Umbilical cord (tissue), 2 donors: ENCODE measurements around the gene LRTM2. TPM values are rescaled to one million over a fixed set of nuclear protein-coding genes. Genes with fewer than 3 reads are reported as not detected.

Source experiments
- DNase-seq: peaks from one replicate; pipeline ENCODE4 v3.0.0-alpha.2; 2015; ENCODE audit warnings: low spot score
- total RNA-seq: library from RNA; depleted of rRNA; stranded (reverse); fragments of >200 nt; gene quantifications from one replicate; pipeline ENCODE4 v1.2.3, GENCODE V29; 2014; ENCODE audit warnings: low replicate concordance; ENCODE audit not compliant: insufficient read depth

Gene LRTM2
- 1.2 TPM for total RNA-seq

DNA sequence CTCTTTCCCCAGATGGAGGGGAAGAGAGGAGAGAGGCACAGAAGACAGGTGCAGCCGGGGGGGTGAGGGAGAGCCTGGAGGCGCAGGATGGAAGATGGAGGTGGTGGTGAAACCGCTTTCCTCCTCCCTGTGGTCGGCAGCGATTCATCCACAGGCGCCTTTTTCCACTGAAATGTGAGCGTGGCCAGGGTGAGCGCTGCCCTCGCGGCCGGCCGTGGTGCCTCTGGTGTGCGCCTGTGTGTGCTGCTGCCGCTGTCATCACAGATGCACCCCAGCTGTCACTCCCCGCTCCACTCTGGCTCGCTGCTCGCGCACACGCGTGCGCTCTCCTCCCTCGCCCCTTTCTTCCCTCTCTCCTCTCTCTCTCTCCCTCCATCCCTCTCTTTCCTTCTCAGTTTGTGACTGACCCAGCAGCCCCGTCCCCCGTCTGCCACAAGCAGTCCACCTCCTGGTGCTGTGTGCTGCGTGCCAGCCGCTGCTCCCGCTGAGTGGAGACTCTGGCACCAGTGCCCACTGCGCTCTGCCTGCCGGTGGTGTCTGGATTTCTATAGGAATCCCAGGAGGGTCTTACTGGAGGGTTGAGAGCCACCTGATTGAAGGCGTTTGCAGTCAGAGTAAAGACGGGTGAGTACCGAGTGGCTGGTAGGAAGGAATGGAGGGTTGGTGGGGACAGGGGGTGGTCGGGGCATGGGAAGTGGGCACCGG is at the start of gene LRTM2:
Gene LRTM2, plus strand, starts transcription at position 375 of the 705 bp plus-strand sequence. CDS start 7,584 bp downstream, outside the sequence.
- DNase-seq = no peak

DNA sequence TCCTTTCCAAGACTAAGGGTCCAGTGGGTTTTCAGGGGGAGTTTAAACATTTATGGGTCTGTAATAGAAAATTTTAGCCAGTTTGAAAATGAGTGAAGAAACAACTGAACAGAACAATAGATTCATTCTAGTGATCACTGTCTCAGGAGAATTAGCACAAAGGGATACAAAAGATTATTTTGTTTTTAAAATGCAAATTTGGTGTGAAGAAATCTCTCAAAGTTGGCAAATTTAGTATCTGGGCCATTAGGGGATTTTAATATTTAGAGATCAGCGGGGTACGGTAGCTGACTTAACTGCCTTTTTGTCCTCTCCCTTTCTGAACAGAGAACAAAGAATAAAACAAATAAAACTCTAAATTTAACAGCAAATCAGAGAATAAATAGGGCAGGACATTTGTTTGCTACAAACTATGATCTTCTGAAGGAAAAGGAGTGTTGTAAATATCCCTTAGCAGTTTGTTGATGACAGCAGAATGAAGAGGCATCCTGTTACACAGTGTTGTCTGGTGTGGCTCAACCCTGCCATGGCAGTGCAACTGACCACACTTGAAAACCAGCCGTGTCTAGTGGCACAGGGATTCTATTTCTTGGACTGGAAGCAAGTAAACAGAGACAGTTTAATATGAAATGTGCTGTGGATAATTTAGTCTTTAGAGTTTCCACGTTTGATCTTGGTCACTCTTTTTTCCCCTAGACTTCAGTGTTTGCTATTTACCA is 46.3 kb upstream of the LRTM2 start:
- DNase-seq = no peak

DNA sequence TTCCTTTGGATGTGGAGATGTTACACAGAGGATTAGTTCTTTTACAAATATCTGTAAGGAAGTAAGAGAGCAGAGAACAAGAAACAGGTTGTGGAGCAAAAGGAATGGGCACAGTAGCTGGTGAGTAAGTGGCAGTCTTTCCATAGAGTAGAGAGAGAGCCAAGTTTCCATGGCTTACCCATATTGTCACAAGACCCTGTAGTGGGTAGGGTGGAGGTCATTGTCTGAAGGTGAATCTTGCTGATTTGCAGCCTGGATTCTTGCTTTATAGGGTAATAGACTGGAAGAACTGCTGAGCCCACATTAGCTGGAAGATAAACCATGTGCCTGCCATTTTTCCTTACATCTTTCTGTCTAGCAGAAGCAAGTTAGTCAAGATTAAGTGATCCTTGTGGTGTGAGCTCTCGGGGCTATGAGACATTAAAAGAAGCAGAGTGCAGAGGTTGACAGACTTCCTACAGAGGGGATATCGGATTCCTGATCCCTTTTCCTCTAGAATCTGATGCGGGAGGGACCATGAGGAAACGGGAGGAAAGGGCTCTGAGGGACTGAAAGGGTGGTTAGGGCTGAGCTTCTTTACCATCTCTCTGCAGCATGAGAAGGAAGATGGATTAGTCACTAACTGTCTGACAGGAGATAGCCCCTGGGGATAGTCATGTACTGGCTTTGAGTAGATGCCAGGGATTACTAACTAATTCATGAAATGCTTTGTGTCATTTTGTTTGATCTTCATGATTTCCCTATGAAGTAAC is 44.0 kb upstream of the LRTM2 start:
- DNase-seq = peak; percentile 77

DNA sequence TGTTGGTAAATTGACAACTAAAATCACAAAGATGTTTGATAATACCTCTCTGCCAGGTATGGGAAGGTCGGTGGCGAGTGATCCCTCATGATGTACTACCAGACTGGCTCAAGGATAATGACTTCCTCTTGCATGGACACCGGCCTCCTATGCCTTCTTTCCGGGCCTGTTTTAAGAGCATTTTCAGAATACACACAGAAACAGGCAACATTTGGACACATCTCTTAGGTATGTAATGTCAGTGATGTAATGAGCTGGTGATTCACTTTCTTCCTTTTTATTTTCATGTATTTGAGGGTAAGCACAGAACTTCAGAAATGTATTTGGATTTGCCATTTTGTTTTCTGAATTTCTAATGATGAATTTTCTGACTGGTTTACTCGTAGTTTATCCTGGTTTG is 42.6 kb upstream of the LRTM2 start:
- DNase-seq = peak; percentile 52

DNA sequence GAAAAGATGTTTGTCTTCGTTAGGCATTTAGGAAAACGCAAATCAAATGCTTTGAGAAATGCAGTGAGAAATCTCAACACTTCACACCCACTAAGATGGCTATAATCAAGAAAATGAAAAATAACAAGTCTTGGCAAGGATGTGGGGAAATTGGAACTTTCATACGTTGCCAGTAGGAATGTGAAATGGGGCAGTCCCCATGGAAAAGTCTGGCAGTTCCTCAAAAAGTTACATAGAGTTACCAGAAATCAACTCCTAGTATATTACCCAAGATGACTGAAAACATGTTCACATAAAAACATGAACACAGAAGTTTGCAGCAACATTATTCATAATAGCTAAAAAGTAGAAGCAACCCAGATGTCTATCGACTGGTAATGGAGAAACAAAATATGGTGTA is 41.5 kb upstream of the LRTM2 start:
- DNase-seq = no peak

DNA sequence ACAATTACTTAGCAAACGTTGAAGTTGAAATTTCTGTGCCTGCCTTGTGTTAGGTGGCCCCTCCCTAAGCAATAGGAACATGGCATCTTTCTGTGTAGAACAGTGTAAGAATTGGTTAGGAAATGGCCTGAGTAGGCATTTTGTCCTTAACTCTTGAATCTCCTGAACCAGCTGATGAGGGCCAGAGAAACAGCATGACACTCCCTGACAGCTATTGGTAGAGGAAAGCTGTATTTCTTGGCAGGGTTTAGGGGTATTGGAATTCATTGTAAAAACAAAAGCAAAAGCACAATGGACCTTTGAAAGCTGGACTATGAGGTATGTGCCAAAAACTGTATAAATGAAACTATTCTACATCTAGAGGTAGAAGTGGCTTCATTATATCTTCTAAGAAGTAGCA is 40.6 kb upstream of the LRTM2 start:
- no peak for DNase-seq

DNA sequence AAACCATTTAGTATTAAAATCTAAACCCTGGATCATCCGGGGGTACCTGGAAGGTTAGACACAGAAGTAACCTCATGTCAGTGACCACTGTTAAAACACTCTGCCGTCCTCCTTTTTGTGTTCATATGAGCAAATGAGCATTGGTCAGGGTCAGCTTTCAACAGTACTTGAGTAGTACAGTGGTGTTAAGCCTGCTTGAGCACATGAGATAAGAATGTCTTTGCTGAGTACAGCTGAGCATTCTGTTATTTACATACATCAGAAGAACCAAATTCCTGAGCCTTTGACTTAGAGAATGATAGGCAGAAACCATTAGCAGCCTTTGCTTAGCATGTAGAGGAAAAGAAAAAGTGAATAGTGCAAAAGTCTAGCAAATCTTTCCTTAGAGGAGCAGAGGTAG is 38.6 kb upstream of the LRTM2 start:
- DNase-seq = peak; percentile 44

DNA sequence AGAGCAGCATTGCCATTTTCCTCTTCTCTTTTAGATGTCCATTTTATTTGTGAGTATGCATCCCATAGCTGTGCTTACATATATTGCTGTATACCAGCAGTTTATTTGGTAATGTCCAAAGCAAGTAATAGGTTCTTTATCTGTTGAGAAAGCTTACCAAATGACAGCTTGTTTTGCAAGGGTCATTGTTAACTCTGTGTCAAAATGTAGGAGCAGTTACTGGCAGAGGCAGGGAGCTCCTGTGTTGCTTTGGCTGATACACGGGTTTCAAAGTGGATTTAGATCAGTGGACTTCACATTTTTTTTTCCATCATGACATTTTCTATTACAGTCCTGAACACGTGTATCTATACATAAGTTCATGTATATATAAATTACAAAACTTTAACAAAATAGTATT is 38.1 kb upstream of the LRTM2 start:
- no peak for DNase-seq

DNA sequence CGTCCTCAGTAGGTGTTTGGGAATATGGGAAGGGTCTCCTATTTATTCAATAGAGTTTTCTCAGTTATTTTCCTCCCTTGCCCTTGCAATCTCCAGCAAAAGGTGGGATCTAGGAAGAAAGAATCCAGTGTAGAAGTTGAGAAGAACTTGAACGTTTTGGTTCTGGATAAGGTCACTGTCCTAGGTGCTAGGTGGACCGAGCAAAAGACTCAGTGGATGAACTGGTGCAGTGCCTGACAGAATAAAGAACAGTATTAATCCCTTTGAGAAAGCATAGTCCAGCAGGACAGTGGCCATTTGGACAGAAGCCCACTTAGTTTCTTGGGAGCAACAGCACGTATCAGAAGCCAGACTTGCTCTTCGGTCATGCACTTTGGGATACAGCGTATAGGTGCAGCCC is 32.7 kb upstream of the LRTM2 start:
- no peak for DNase-seq

DNA sequence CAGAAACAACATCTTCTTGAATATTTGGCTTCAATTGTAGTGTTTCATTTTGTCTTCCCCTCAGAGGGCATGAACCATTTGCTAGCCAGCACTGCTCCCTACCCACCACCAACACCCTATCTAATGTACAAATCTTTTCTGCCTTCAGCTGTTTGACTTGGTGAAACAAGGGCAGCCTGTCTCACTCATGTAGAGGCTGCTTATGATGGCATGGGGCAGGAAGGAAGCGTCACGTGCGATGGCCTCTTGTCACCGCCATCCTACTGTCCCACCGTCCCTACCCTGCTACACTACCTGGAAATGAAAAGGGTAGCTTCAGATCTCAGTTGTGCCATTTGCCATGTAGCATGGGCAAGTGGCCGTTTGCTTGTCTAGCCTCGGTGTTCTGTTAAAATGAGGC is 29.9 kb upstream of the LRTM2 start:
- DNase-seq = no peak

DNA sequence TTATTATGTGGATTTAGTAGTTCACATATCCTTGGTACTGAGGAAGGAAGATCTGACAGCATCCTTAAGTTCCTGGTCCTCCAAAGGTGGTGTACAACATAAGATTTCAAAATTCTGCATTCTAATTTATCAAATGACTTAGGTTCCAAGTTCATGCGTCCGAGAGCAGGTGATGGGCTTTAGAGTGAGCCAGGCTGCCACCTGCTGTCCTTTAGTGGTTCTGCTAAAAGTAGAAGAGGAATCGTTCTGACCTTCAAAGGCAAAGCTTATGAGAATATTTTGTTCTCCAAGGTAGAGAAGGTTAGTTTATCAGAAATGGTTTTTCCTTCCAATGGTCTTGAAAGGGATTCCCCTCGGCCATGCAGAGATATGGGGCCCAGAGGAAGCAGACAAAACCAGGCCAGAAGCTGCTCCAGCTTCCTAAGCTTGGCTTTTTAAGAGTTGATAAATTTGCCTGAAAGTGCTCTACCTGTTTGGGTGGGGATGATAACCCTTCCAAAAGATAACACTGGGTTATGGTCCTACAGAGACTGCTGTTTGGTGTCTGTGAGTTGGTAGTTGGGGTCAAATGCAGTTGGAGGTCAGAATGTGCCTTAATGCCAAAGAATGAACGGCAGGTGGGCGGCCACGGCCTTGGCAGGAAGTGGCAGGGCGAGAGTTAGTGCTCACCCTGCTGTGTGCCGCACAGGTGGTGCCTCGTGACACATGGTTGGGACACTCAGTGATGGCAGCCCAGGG is 29.1 kb upstream of the LRTM2 start:
- peak; percentile 71 for DNase-seq

DNA sequence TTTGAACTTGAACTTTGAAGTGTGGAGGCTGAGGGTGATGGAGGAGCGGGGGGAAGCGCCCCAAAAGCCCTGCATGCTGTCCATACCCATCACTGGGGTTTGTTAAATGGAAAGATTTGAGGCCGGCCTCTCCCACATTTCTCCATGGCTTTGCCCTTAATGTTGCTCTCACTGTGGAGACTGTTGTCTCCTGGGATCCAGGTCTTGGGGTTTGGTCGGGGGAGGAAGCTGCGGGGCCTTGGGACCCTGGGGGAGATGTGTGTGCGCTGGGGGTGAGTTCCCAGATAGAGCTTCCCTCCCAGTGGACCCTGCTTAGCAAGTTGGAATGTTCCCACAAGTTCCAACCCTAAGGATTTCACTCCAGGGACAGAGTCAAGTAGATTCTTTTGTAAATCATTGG is 28.0 kb upstream of the LRTM2 start:
- no peak for DNase-seq

DNA sequence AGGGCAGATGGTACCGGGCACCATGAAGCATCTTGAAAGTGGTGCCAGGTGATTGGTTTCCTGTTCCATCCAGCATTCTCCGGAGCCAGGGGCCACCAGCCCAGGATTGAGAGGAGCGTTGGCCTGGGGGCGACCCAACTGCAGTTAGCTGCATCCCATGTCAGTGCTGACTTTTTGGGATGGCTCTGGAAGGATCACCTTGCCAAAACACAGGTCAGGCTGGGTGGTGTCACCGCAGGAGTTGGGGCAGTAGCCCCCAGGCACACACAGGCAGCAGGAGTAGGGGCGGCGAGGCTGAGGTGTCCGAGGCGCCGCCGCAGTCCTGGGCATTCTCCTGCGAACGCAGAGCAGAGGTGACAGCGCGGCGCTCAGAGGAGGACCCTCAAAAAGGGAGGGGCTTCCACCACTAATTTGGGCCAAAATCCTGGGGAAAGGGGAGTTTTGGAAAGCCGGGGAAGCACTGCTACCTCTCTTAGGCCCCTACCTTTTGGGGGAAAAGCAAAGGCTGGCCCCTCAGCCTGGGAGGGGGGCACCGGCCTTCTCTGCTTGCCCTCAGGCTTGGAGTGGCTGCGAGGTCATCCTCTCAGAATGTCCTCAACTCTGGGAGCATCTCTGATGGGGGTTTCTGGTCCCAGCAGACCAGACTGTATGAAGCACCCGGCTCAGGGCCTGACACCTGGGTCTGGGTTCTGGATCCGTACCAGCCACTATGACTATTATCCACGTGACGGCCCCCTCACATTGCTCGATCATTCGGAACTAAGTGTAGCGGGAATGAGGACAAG is 26.7 kb upstream of the LRTM2 start:
- no peak for DNase-seq

DNA sequence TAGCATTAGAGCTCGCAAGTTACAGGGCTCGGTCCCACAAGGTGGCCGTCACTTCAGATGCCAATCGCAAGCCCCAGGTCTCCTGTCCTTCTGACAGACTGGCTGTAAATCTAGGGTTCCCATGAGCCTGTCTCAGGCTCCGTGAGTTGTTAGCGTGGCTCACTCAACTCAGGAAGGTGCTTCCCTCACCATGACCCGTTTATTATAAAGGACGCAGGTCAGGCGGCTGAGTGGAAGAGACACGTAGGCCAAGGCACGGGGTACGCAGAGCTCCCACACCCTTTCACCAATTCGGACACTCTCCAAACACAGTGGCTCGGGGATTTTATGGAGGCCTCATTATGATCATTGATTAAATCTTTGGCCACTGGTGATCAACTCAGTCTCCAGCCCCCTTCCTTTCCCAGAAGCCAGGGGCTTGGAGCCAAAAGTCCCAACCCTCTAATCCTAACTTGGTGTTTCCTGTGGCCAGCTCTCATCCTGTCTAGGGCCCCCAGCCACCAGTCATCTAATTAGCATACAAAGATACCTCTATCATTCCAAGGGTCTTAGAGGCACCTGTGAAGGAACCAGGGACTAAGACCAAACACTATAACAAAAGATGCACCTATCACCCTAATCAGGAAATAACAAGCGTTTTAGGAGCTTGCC is 25.8 kb upstream of the LRTM2 start:
- DNase-seq = no peak

DNA sequence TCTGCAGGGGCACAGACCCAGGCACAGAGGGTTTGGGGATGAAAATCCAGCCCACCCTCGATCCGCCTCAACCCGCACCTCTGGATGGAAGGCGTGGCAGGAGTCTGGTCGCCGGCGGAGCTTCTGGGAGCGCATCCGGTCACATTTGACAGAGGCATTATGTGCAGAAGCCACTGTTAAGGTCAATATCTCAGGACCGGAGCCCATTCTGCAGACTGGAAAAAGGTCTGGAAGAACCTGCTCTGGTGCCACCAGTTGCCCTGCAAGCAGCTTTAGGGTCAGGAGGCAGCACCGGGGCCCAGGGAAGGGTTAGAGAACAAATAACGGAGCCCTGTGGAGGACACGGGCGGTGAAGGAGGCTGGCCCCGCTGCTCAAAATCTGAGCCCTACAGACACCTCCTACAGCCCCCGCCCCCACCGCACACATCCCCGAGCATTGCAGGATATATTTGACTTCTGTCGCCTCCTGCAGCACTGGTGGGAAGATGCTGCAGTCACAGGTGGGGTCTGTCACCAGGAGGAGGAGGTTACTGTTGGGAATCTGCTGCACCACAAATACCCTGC is 25.1 kb upstream of the LRTM2 start:
- DNase-seq = no peak

DNA sequence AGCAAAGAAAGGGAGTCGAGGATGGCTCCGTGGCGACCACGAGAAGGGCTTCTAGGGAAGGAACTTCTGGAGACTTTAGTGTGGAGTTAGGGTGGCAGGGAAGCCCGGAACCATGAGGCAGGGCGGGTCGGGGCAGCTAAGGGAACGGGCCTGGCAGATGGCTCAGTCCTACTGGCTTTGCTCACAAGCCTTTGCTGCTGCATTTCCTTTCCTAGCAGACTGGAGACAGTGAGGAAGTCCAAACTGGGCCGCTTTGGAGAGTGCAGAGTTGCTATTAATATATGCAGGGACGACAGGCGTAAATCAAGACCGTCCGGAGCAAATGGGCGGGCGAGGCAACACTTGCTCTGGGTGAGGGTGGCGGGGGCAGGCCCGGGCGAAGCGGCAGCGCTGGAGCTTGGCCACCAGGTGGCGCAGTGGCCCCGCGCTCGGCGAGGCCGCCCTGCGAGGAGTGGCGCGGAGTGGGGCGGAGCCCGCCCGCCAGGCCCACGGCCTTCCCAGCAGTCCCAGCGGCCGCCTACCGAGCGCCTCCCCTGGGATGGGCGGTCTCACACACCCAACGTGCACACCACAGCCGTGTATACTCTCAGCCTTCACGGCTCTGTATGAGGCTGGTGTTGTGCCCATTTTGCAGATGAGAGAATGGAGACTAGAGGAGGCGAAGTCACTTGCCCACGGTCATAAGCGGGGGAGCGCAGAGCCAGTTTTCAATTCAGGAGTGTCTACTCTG is 24.4 kb upstream of the LRTM2 start:
- DNase-seq = peak; percentile 95

DNA sequence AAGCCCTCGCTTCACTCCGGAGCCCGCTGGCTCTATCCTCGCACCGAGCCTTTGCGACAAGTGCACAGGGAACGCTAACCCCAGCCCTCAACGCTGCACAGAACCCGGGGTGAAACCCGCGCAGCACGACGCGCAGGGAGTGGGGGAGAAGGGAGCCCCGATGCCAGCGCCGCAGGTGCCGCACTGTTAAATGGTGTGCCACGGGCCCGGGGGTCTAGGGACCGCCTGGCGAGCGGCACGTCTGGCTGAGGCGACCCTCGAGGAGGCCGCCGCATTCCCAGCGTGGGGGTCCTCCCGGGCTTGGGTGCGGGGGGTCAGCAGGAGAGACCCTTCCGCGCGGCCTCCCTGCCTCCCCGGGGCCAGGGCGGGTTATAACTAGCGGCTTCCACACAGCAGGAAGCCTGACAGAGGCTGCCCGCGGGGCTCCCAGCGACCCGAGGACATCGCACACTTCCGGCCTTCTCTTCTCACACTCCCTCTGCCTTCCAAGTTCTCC is 23.8 kb upstream of the LRTM2 start:
- peak; percentile 44 for DNase-seq

DNA sequence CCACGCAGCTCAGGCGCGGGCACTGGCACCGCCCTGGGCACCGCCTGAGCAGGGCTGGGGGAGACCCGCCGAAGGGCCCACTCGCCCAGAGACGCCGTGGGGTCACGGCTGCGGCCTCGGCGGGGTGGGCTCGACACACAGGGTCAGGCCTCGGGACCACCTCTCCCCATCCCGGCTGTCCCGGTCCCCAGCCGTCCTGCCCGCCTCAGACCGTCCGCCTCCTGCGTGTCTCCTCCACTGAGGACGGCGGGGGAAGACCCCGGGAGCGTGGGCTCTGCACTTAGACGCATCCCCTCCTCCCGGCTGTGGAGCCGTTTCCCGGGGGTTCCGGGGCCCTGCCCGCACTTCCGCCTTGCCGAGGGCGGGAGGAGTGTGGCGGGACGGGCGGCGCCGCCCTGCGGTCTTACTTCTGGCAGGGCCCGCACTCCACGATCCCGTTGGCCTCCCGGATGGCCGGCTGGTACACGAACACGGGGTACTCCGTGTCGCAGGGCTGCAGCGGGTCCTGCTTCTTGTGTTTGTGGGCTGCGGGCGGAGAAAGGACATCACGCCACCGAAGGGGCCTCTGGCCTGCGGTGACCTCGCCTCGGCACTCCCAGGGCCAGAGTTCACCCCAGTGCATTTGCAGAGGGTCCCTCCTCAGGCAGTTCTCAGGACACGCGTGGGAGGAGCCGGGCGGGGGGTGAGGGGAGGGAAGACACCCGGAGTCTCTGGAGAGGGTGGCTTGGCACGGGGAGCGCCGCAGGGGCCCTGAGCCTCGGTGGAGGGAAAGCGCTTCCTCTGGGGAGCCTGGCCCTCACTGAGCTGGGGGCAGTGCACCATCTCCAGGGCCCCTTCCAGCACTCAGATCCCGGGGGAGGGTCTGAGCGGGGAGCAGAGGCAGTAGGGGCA is 23.1 kb upstream of the LRTM2 start:
- peak; percentile 59 for DNase-seq
